ENCODE results near the gene CDC42BPG. TPM values are rescaled to one million over a fixed set of nuclear protein-coding genes. Genes with fewer than 3 reads are reported as not detected.
A peak's percentile ranks its signal among the peaks of the same experiment; 100 is the strongest.

Gene CDC42BPG
- total RNA-seq, 3 donors from 2014 or later = 5.9 to 14.9 TPM; not detected in 1

- H3K4me1 ChIP-seq = peaks cover 15 to 25% of the 10 kb centered on the region in 2 donors
- H3K27ac ChIP-seq = peak overlapping the region; percentile 83 to 85
- peak in 1 of 2 donors; percentile 76 for DNase-seq (ENCODE audit: low spot score in 2 of 2)
- no peaks in the 10 kb centered on the region for H3K27me3 ChIP-seq
- no peaks in the 10 kb centered on the region for H3K9me3 ChIP-seq
- H3K36me3 ChIP-seq = no peaks in the 10 kb centered on the region
- no peak overlapping the region for H3K4me3 ChIP-seq
- intact Hi-C loops (cut with DNase I; ENCODE audit: low total_unique reads) = loop anchor here (10.0 kb wide), 1 partner anchor 158 kb away; the partner anchor contains the start of gene ARL2
- TF ChIP-seq POLR2AphosphoS5 (IDR thresholded peaks at IDR 0.05) = peak; percentile 60 to 68 (median 66)
- no peak for TF ChIP-seq POLR2A (IDR thresholded peaks at IDR 0.05)
- no peak for TF ChIP-seq CTCF (IDR thresholded peaks at IDR 0.05)
These were observed 12.2 kb upstream of the CDC42BPG start for GRCh38 chr11:64856382-64857227.

- H3K4me1 ChIP-seq = peaks cover 15 to 25% of the 10 kb centered on the region in 2 donors
- peak overlapping the region; percentile 83 to 85 for H3K27ac ChIP-seq
- H3K9me3 ChIP-seq = no peaks in the 10 kb centered on the region
- intact Hi-C loops (cut with DNase I; ENCODE audit: low total_unique reads) = loop anchor here (10.0 kb wide), 1 partner anchor 159 kb away; the partner anchor contains the start of gene ARL2
- no peak overlapping the region for H3K4me3 ChIP-seq
- no peaks in the 10 kb centered on the region for H3K36me3 ChIP-seq
- TF ChIP-seq POLR2A (IDR thresholded peaks at IDR 0.05) = no peak
- no peak for DNase-seq (ENCODE audit: low spot score in 2 of 2)
- no peaks in the 10 kb centered on the region for H3K27me3 ChIP-seq
These were observed 11.3 kb upstream of the CDC42BPG start for GRCh38 chr11:64855596-64856304.

GRCh38 chr11:64854534-64855502, 10.4 kb upstream of the CDC42BPG start:
- H3K4me1 ChIP-seq = peaks cover 15 to 25% of the 10 kb centered on the region in 2 donors

GRCh38 chr11:64854157-64854533, 9.7 kb upstream of the CDC42BPG start:
- intact Hi-C loops (cut with DNase I; ENCODE audit: low total_unique reads) = loop anchor here (10.0 kb wide), 1 partner anchor 161 kb away; the partner anchor contains the start of gene ARL2
- Histone ChIP-seq H3K27me3 (no peaks in the 10 kb centered on the region), H3K4me3 (no peak overlapping the region), H3K27ac (peak overlapping the region; percentile 83 to 85), H3K4me1 (peaks cover 22 to 25% of the 10 kb centered on the region in 2 donors), H3K9me3 (no peaks in the 10 kb centered on the region), H3K36me3 (no peaks in the 10 kb centered on the region)
- TF ChIP-seq CTCF (IDR thresholded peaks at IDR 0.05) (no peak), POLR2AphosphoS5 (IDR thresholded peaks at IDR 0.05) (no peak), POLR2A (IDR thresholded peaks at IDR 0.05) (no peak)
- no peak for DNase-seq (ENCODE audit: low spot score in 2 of 2)

More at GRCh38 chr11:64854534-64855502, 10.4 kb upstream of the CDC42BPG start:
- intact Hi-C loops (cut with DNase I; ENCODE audit: low total_unique reads) = loop anchor here (10.0 kb wide), 1 partner anchor 160 kb away; the partner anchor contains the start of gene ARL2
- peak overlapping the region; percentile 83 to 85 for H3K27ac ChIP-seq
- H3K27me3 ChIP-seq = no peaks in the 10 kb centered on the region
- TF ChIP-seq CTCF (IDR thresholded peaks at IDR 0.05) (no peak), POLR2AphosphoS5 (IDR thresholded peaks at IDR 0.05) (peak; percentile 61 to 98 (median 92)), POLR2A (IDR thresholded peaks at IDR 0.05) (no peak)
- H3K4me3 ChIP-seq = peak overlapping the region in 1 of 3 donors; percentile 26
- peak; percentile 68 to 81 for DNase-seq (ENCODE audit: low spot score in 2 of 2)
- no peaks in the 10 kb centered on the region for H3K36me3 ChIP-seq
- H3K9me3 ChIP-seq = no peaks in the 10 kb centered on the region

GRCh38 chr11:64853709-64854108, 9.3 kb upstream of the CDC42BPG start:
- peak overlapping the region; percentile 83 to 85 for H3K27ac ChIP-seq

More at GRCh38 chr11:64853709-64854108, 9.3 kb upstream of the CDC42BPG start:
- intact Hi-C loops (cut with DNase I; ENCODE audit: low total_unique reads) = loop anchor here (10.0 kb wide), 1 partner anchor 161 kb away; the partner anchor contains the start of gene ARL2
- no peaks in the 10 kb centered on the region for H3K9me3 ChIP-seq
- no peak overlapping the region for H3K4me3 ChIP-seq
- TF ChIP-seq CTCF (IDR thresholded peaks at IDR 0.05) = no peak
- no peak for TF ChIP-seq POLR2AphosphoS5 (IDR thresholded peaks at IDR 0.05)
- no peak for TF ChIP-seq POLR2A (IDR thresholded peaks at IDR 0.05)
- no peaks in the 10 kb centered on the region for H3K36me3 ChIP-seq
- H3K27me3 ChIP-seq = no peaks in the 10 kb centered on the region
- peaks cover 26 to 29% of the 10 kb centered on the region in 2 donors for H3K4me1 ChIP-seq
- DNase-seq (ENCODE audit: low spot score in 2 of 2) = no peak

All from breast epithelium (tissue), 4 donors.